Esophagus squamous epithelium (tissue), 4 donors: ENCODE measurements around the gene P2RY6.

ENCODE experiments used
- CTCF ChIP-seq, 6 experiments: fragments of 450-650 bp in 4 of 6; fragments of 200-600 bp in 2 of 6; sonication (generic) in 2 of 6; IDR thresholded peaks; one replicate each; pipeline ENCODE4 v1.5.1; 2016 to 2019; ENCODE audit warnings: antibody characterized with exemption in 6 of 6, mild to moderate bottlenecking in 4 of 6, moderate library complexity in 4 of 6
- POLR2A ChIP-seq, 4 donors: fragments of 450-650 bp; IDR thresholded peaks; one replicate each; pipeline ENCODE4 v1.6.1; 2017; ENCODE audit warnings: antibody characterized with exemption in 4 of 4, mild to moderate bottlenecking in 4 of 4, moderate library complexity in 3 of 4

GRCh38 chr11:73316422-73316821 is 44.3 kb downstream of the P2RY6 start:
- TF ChIP-seq CTCF (IDR thresholded peaks at IDR 0.05) (no peak), POLR2A (IDR thresholded peaks at IDR 0.05) (no peak)
